ENCODE measurements around the gene OBI1.

Gene OBI1

GRCh38 chr13:78658630-78659449 lies at the start of gene OBI1:
OBI1 (minus strand) TSS chr13:78659155; CDS start chr13:78659120, 35 bp downstream.
- DNase-seq (ENCODE audit: low read depth), result peak; percentile 37
- no peak for TF ChIP-seq CTCF (IDR thresholded peaks at IDR 0.05; ENCODE audit: control insufficient read depth, insufficient read depth, low read depth, low read length, missing control alignments)
- peak within 1 kb of the TSS; percentile 60 for H3K4me3 ChIP-seq (ENCODE audit: control insufficient read depth, low read depth, low read length)

GRCh38 chr13:78701383-78701782 lies 42.4 kb upstream of the OBI1 start:
- H3K4me3 ChIP-seq (ENCODE audit: control insufficient read depth, low read depth, low read length), result no peak overlapping the region
- DNase-seq (ENCODE audit: low read depth), result no peak
- TF ChIP-seq CTCF (IDR thresholded peaks at IDR 0.05; ENCODE audit: control insufficient read depth, insufficient read depth, low read depth, low read length, missing control alignments), result no peak

GRCh38 chr13:78700121-78700910 lies 41.4 kb upstream of the OBI1 start:
- no peak for TF ChIP-seq CTCF (IDR thresholded peaks at IDR 0.05; ENCODE audit: control insufficient read depth, insufficient read depth, low read depth, low read length, missing control alignments)
- H3K4me3 ChIP-seq (ENCODE audit: control insufficient read depth, low read depth, low read length), result no peak overlapping the region
- no peak for DNase-seq (ENCODE audit: low read depth)

- no peak overlapping the region for H3K4me3 ChIP-seq (ENCODE audit: control insufficient read depth, low read depth, low read length)
- TF ChIP-seq CTCF (IDR thresholded peaks at IDR 0.05; ENCODE audit: control insufficient read depth, insufficient read depth, low read depth, low read length, missing control alignments), result no peak
- no peak for DNase-seq (ENCODE audit: low read depth)
Observed at GRCh38 chr13:78689011-78689410, 30.1 kb upstream of the OBI1 start.

- no peak for DNase-seq (ENCODE audit: low read depth)
- no peak for TF ChIP-seq CTCF (IDR thresholded peaks at IDR 0.05; ENCODE audit: control insufficient read depth, insufficient read depth, low read depth, low read length, missing control alignments)
- no peak overlapping the region for H3K4me3 ChIP-seq (ENCODE audit: control insufficient read depth, low read depth, low read length)
Observed at GRCh38 chr13:78686461-78686860, 27.5 kb upstream of the OBI1 start.

GRCh38 chr13:78680576-78681350 lies 21.8 kb upstream of the OBI1 start:
- DNase-seq (ENCODE audit: low read depth), result no peak
- no peak for TF ChIP-seq CTCF (IDR thresholded peaks at IDR 0.05; ENCODE audit: control insufficient read depth, insufficient read depth, low read depth, low read length, missing control alignments)
- no peak overlapping the region for H3K4me3 ChIP-seq (ENCODE audit: control insufficient read depth, low read depth, low read length)
